ENCODE results near the gene EPHB1. TPM values are rescaled to one million over a fixed set of nuclear protein-coding genes. Genes with fewer than 3 reads are reported as not detected.

Gene EPHB1
- polyA plus RNA-seq, 1 experiment: 0.11 TPM

DNA sequence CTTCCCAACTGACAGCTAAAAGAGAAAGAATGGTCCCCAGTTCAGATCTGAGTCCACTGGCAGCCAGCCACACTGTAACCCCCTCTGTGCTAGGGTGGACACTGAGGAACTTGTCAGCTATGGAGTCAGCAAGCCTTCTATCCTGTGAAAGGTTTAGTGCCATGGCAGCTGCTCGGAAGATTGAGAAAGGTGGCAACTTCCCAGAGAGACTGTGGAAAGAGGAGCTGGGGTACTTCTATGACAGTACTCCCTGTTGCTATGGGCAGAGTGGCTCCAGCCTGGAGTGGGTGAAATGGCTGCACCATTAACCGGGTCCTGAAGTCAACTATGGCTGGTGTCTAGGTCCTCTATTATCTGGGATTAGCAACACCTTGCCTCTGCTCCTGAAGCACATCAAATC, 447.2 kb downstream of the EPHB1 start:
- CTCF ChIA-PET: no interaction called here
- H3K27me3 ChIP-seq (ENCODE audit: control insufficient read depth, insufficient read depth, low read length): no peaks in the 10 kb centered on the region
- H3K4me3 ChIP-seq (ENCODE audit: low read depth, low read length): no peak overlapping the region
- H3K27ac ChIP-seq (ENCODE audit: low read depth, low read length): no peak overlapping the region
- no peak for DNase-seq (ENCODE audit: low read depth, low spot score)
- TF ChIP-seq, protein P1, sequence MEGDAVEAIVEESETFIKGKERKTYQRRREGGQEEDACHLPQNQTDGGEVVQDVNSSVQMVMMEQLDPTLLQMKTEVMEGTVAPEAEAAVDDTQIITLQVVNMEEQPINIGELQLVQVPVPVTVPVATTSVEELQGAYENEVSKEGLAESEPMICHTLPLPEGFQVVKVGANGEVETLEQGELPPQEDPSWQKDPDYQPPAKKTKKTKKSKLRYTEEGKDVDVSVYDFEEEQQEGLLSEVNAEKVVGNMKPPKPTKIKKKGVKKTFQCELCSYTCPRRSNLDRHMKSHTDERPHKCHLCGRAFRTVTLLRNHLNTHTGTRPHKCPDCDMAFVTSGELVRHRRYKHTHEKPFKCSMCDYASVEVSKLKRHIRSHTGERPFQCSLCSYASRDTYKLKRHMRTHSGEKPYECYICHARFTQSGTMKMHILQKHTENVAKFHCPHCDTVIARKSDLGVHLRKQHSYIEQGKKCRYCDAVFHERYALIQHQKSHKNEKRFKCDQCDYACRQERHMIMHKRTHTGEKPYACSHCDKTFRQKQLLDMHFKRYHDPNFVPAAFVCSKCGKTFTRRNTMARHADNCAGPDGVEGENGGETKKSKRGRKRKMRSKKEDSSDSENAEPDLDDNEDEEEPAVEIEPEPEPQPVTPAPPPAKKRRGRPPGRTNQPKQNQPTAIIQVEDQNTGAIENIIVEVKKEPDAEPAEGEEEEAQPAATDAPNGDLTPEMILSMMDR (IDR thresholded peaks at IDR 0.05; ENCODE audit: low read depth, low read length): no peak
- POLR2A ChIA-PET: no interaction called here
- H3K9me3 ChIP-seq (ENCODE audit: control insufficient read depth, insufficient read depth, low read length): no peaks in the 10 kb centered on the region; the same call in 1 of the 2 replicates

DNA sequence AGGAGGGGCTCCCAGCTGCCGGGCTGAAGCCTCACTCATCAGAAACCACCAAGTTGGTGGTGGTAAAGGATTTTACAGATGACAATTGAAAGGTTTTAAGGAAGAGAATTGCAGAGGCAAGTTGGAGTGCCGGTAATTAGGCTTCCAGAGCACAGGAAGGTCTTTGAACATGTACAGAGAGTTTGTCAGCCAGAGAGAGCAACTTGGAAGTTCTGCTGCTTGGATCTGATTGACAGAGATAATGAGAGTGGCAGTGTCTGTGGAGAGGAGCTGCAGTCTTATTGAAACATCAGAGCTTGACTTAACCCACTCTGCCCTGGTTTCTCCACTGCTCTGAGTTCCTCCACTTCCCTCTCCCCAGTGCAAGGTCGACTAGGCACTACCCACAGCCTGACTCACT, 448.6 kb downstream of the EPHB1 start:
- POLR2A ChIA-PET: no interaction called here

DNA sequence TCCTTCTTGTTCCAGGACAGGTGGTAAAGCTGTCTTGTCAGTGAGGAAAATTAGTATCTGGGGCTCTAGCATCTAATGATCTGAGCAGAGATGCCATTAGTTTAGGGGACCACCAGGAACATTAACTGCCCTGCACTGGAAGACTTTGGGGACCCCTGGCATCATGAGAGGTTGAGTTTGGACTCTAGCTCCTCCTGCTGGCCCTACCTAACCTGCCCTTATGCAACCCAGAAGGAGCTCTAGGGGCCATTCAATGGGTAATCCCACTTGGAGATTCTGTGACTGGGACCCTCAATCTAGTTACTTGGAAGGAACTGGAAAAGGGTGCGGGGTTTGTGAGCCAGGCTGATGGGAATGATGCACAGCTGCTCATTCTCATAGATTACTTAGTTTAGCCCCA, 451.0 kb downstream of the EPHB1 start:
- CTCF ChIA-PET: no interaction called here
- no peak overlapping the region for H3K4me3 ChIP-seq (ENCODE audit: low read depth, low read length)
- POLR2A ChIA-PET: no interaction called here
- no peak for DNase-seq (ENCODE audit: low read depth, low spot score)
- no peak overlapping the region for H3K27ac ChIP-seq (ENCODE audit: low read depth, low read length)
- no peaks in the 10 kb centered on the region for H3K27me3 ChIP-seq (ENCODE audit: control insufficient read depth, insufficient read depth, low read length)
- no peaks in the 10 kb centered on the region; the same call in 1 of the 2 replicates for H3K9me3 ChIP-seq (ENCODE audit: control insufficient read depth, insufficient read depth, low read length)
- TF ChIP-seq, protein P1 (IDR thresholded peaks at IDR 0.05; ENCODE audit: low read depth, low read length): no peak

More for the DNA sequence above, 448.6 kb downstream of the EPHB1 start:
- H3K9me3 ChIP-seq (ENCODE audit: control insufficient read depth, insufficient read depth, low read length): no peaks in the 10 kb centered on the region; the same call in 1 of the 2 replicates
- H3K4me3 ChIP-seq (ENCODE audit: low read depth, low read length): no peak overlapping the region
- H3K27me3 ChIP-seq (ENCODE audit: control insufficient read depth, insufficient read depth, low read length): no peaks in the 10 kb centered on the region
- CTCF ChIA-PET: no interaction called here
- H3K27ac ChIP-seq (ENCODE audit: low read depth, low read length): no peak overlapping the region
- TF ChIP-seq, protein P1 (IDR thresholded peaks at IDR 0.05; ENCODE audit: low read depth, low read length): no peak
- DNase-seq (ENCODE audit: low read depth, low spot score): no peak

DNA sequence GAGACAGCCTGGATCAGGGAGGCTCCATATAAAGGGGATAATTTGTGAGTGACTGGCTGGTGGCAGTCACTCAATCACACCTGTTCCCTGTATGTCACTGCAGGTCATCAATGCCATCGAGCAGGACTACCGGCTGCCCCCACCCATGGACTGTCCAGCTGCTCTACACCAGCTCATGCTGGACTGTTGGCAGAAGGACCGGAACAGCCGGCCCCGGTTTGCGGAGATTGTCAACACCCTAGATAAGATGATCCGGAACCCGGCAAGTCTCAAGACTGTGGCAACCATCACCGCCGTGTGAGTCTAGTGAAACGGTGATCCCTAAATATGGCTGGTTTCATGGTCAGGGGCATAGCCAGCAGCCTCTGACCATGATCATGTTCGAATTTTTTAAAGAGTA, 453.2 kb downstream of the EPHB1 start:
- ChIA-PET CTCF (no interaction called here), POLR2A (no interaction called here)
- no peaks in the 10 kb centered on the region; the same call in 1 of the 2 replicates for H3K9me3 ChIP-seq (ENCODE audit: control insufficient read depth, insufficient read depth, low read length)
- TF ChIP-seq, protein P1 (IDR thresholded peaks at IDR 0.05; ENCODE audit: low read depth, low read length): no peak
- H3K27ac ChIP-seq (ENCODE audit: low read depth, low read length): no peak overlapping the region
- no peak overlapping the region for H3K4me3 ChIP-seq (ENCODE audit: low read depth, low read length)
- no peak for DNase-seq (ENCODE audit: low read depth, low spot score)
- no peaks in the 10 kb centered on the region for H3K27me3 ChIP-seq (ENCODE audit: control insufficient read depth, insufficient read depth, low read length)

DNA sequence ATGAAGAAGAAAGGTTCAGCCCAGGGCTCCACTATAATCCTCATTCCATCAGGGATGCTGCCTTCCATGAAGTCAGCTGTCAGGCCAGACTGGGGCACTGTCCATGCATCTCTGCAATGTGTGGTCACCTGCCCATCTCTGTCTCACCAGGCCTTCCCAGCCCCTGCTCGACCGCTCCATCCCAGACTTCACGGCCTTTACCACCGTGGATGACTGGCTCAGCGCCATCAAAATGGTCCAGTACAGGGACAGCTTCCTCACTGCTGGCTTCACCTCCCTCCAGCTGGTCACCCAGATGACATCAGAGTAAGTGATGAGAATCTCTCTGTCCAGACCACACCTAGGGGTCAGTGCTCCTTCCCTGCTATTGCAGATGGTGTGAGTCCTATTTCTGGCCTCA, 454.1 kb downstream of the EPHB1 start:
- ChIA-PET POLR2A (no interaction called here), CTCF (no interaction called here)
- TF ChIP-seq, protein P1 (IDR thresholded peaks at IDR 0.05; ENCODE audit: low read depth, low read length): no peak
- H3K27me3 ChIP-seq (ENCODE audit: control insufficient read depth, insufficient read depth, low read length): no peaks in the 10 kb centered on the region
- H3K27ac ChIP-seq (ENCODE audit: low read depth, low read length): no peak overlapping the region
- DNase-seq (ENCODE audit: low read depth, low spot score): no peak
- no peak overlapping the region for H3K4me3 ChIP-seq (ENCODE audit: low read depth, low read length)
- H3K9me3 ChIP-seq (ENCODE audit: control insufficient read depth, insufficient read depth, low read length): no peaks in the 10 kb centered on the region; the same call in 1 of the 2 replicates
